ENCODE measurements around the gene IL1RAPL2.
A peak's percentile ranks its signal among the peaks of the same experiment; 100 is the strongest.

Gene IL1RAPL2

GRCh38 chrX:105477351-105477750 lies 911.4 kb downstream of the IL1RAPL2 start:
- no peak for DNase-seq

GRCh38 chrX:105480646-105481310 lies 914.8 kb downstream of the IL1RAPL2 start:
- no peak for DNase-seq

GRCh38 chrX:105483011-105483410 lies 917.0 kb downstream of the IL1RAPL2 start:
- DNase-seq: peak; percentile 6

- no peak for DNase-seq
These were observed 922.7 kb downstream of the IL1RAPL2 start for GRCh38 chrX:105488716-105489115.

- DNase-seq: no peak
These were observed 929.4 kb downstream of the IL1RAPL2 start for GRCh38 chrX:105495376-105495775.

- no peak for DNase-seq
These were observed 936.3 kb downstream of the IL1RAPL2 start for GRCh38 chrX:105502336-105502735.

- DNase-seq: peak; percentile 20
These were observed 949.6 kb downstream of the IL1RAPL2 start for GRCh38 chrX:105515561-105515960.

- DNase-seq: no peak
These were observed 960.4 kb downstream of the IL1RAPL2 start for GRCh38 chrX:105526431-105526830.

- DNase-seq: peak; percentile 78
These were observed 961.8 kb downstream of the IL1RAPL2 start for GRCh38 chrX:105527759-105528158.

- no peak for DNase-seq
These were observed 968.0 kb downstream of the IL1RAPL2 start for GRCh38 chrX:105533951-105534350.

- no peak for DNase-seq
These were observed 977.3 kb downstream of the IL1RAPL2 start for GRCh38 chrX:105543283-105543682.

- DNase-seq: no peak
These were observed 984.2 kb downstream of the IL1RAPL2 start for GRCh38 chrX:105550043-105550663.

- peak; percentile 78 for DNase-seq
These were observed 986.4 kb downstream of the IL1RAPL2 start for GRCh38 chrX:105552395-105552794.

GRCh38 chrX:105553118-105553517 lies 987.1 kb downstream of the IL1RAPL2 start:
- no peak for DNase-seq

GRCh38 chrX:105564501-105564900 lies 998.5 kb downstream of the IL1RAPL2 start:
- peak; percentile 79 for DNase-seq

GRCh38 chrX:105565856-105566255 lies 999.9 kb downstream of the IL1RAPL2 start:
- no peak for DNase-seq

- DNase-seq: no peak
These were observed 1001.1 kb downstream of the IL1RAPL2 start for GRCh38 chrX:105567082-105567481.

- DNase-seq: no peak
These were observed 1042.7 kb downstream of the IL1RAPL2 start for GRCh38 chrX:105608745-105609144.

GRCh38 chrX:105609530-105609929 lies 1043.5 kb downstream of the IL1RAPL2 start:
- no peak for DNase-seq

GRCh38 chrX:105610411-105610810 lies 1044.4 kb downstream of the IL1RAPL2 start:
- no peak for DNase-seq

- no peak for DNase-seq
These were observed 1052.5 kb downstream of the IL1RAPL2 start for GRCh38 chrX:105618393-105619101.

GRCh38 chrX:105634180-105634579 lies 1068.2 kb downstream of the IL1RAPL2 start:
- DNase-seq: no peak

- no peak for DNase-seq
These were observed 1069.8 kb downstream of the IL1RAPL2 start for GRCh38 chrX:105635794-105636193.

GRCh38 chrX:105636667-105637066 lies 1070.7 kb downstream of the IL1RAPL2 start:
- DNase-seq: no peak

Measured in NCI-H226 (cell line).